Measurements from ENCODE around the gene ENO2.
"Not testable (repeated sequence)": the region's sequence is repeated elsewhere in the genome, so short reads cannot be mapped to it uniquely, and the experiment has no call there.

- TF ChIP-seq CTCF (conservative IDR thresholded peaks at IDR 0.05; ENCODE audit: low read length); EZH2phosphoT487 (IDR thresholded peaks at IDR 0.05; ENCODE audit: borderline replicate concordance): not testable (repeated sequence)
Measured at GRCh38 chr12:6865307-6865706, 49.1 kb upstream of the ENO2 start.
